GM19324 (cell line): ENCODE measurements around the gene ROCK2.
"Not testable (repeated sequence)": the region's sequence is repeated elsewhere in the genome, so short reads cannot be mapped to it uniquely, and the experiment has no call there.

ENCODE experiments used
- ATAC-seq: cut with Tn5 transposase; IDR thresholded peaks from one replicate; pipeline ENCODE4 v1.9.1; 2021; ENCODE audit warnings: mild to moderate bottlenecking, moderate library complexity; ENCODE audit not compliant: unreplicated experiment, low FRiP score

ROCK2 gene

DNA sequence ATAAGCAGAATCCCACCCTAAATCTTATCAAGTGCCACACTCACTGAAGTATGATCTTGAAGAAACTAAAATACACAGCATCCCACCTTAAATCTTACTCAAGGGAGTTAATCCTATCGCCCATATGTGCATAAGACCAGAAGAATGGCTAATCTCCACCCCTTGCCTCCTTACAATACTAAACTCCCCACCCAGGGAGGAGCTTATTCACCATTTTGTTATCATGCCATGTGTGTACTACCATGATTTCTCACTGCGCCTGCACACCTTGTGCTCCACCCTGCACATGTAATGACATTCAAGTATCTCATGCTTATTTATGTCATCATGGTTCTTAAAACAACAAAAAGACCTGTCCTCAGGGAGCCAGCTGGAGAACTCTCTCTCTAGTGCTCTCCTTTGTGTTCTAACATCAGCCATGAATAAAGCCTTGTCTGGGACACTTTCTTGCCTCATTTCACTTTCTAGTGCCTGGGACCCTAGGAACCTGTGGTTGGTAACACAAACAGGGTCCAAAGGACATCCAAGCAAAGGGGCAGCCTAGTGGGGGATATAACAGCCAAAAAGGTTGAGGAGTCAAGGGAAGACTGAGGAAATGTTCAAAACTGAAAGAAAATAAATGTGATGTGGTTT, 101.8 kb downstream of the ROCK2 start:
- no peak for ATAC-seq

DNA sequence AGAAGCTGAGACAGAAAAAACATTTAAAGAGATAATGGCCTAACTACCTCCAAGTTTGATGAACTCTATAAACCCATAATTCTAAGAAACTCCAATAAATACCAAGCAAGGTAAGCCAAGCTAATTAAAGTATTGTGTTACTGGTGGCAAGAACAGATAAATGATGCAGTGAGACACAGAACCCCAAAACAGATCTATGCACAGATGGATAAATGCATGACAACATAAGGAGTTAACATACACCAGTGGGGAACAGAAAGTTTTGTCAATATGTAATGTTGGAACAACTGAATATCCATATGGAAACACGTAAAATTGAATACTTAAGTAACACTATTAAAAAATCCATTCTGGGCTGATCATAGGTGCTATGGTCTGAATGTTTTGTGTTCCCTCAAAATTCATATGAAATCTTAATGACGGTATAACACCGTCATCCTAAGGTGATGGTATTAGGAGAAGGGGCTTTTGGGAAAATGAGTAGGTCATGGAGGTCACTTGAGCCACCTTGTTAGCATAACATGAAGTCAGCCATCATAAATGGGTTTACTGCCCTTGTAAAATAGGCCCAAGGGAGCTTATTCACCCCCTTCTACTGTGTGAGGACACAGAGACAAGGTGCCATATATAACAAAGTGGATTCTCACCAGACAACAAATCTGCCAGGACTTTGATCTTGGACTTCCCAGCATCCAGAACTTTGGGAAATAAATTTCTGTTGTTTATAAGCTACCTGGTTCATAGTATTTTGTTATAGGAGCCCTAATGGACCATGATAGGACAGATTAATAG, 102.8 kb downstream of the ROCK2 start:
- no peak for ATAC-seq

DNA sequence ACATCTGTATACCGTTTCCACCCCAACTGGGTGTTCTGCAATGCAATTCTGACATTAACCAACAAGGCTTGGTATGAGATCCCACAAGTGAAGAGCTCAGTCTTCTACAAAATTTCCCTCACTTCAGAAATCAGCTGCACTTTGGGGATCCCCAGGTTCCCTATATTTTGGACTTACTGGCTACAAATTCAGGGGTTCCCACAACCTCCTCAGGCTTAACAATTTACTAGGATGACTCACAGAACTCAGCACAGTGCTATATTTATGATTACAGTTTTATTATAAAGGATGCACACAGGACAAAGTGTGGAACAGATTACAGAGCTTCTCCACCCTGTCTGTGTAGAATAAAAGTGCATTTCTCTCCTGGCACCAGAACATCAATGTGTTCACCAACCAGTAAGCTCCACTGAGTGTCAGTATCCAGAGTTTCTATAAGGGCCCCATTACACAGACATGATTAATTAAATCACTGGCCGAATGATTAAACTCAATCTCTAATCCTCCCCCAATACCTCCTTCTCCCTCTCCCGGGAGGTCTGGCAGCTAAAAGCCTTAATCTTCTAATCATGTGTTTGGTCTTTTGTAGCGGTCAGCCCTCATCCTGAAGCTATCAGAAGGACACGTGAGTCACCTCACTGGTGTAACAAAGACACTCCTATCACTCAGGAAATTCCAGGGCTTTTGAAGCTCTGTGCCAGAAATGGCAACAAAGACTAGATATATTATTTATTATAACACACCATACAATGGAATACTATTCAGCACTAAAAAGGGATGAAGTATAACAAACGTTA, 104.6 kb downstream of the ROCK2 start:
- no peak for ATAC-seq

DNA sequence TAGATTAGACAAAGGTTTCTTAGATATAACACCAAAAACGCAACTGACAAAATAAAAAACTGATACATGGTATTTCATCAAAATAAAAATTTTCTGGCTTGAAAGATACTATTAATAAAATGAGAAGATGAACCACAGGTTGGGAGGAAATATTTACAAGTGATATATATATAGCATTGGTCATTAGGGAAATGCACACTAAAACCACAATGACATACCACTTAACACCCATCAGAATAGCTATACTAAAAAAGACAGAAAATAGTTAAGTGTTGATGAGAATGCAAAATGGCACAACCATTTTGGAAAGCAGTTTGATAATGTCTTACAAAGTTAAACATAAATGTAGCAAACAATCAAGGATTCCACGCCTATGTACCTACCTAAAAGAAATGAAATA, 105.3 kb downstream of the ROCK2 start:
- no peak for ATAC-seq

GRCh38 chr2:11237122-11237521, 107.3 kb downstream of the ROCK2 start:
- ATAC-seq: no peak

- ATAC-seq: no peak
These were observed 108.1 kb downstream of the ROCK2 start for GRCh38 chr2:11236335-11236734.

DNA sequence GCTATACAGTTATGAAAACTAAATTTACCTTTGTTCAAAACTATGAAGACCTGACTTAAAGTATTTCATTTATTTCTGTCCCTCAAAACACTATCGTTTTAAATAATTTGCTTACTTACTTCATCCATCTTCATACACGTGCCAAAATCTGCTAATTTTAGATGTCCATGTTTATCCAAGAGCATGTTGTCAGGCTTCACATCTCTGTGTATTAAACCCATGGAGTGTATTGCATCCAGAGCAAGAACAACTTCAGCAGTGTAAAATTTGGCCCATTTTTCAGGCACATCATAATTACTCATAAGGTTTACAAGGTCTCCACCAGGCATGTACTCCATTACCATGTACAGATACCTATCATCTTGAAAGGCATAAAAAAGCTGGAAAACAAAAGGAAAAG, 108.9 kb downstream of the ROCK2 start:
- ATAC-seq: no peak

DNA sequence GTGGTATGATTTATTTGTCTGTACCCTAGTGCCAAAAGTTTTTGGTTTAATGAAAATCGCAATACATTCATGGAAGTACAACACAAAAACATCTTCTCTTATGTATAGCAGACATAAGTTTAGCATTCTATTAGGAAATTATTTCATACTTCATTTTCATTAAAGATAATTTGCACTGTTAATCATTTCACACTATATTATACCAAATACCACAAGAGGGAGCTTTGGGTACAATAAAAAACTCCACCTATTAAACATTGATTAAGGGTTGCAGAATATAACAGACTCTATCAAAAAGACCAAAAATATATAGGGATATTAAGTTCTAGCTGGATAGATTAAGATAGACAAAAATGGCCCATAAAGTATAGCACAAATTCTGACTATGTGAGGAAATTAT, 110.1 kb downstream of the ROCK2 start:
- ATAC-seq: no peak

DNA sequence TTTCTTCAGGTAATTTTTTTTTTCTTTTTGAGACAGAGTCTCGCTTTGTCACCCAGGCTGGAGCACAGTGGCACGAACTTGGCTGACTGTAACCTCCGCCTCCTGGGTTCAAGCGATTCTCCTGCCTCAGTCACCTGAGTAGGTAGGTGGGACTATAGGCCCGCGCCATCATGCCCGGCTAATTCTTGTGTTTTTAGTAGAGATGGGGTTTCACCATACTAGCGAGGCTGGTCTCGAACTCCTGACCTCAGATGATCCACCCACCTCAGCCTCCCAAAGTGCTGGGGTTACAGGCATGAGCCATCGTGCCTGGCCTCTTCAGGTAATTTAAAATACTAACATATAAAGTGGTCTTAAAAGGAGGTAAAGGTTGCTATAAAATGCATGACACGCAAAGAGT, 113.2 kb downstream of the ROCK2 start:
- not testable (repeated sequence) for ATAC-seq

DNA sequence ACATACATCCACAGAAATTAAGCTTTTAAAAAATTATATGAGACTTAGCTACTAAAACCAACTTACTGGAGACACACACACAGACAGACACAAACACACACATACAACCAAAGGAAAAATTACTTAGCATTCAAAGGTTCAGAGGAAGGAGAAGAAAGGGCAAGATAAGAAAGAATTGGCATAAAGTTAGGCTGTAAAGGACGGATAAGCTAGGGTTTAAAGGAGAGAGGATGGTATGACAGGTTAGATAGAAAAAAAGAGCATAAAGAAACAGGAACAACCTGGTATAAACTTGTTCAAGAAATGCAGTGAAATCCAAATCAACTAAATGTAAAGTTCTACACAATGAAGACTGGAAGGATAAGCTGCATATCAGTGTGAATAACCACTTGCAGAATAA, 115.7 kb downstream of the ROCK2 start:
- no peak for ATAC-seq

DNA sequence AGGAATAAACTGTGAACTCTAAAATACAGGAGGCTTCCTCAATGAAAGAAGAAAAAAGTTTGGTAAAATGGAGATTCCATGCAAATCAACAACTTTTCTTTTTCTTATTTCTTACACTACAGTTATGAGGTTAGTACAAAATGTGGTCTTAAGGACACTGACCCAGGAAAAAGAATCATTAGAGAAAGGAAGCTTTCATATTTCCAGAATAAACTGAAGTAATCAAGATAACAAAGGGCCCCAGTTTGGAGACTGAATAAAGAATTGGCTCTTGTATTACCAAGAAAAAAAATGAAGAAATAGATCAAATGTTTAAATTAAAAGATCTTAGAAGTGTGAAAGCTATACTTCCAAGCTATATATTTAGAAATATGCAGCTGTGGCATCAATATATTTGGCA, 116.8 kb downstream of the ROCK2 start:
- ATAC-seq: no peak

- no peak for ATAC-seq
These were observed 119.5 kb downstream of the ROCK2 start for GRCh38 chr2:11224887-11225286.

DNA sequence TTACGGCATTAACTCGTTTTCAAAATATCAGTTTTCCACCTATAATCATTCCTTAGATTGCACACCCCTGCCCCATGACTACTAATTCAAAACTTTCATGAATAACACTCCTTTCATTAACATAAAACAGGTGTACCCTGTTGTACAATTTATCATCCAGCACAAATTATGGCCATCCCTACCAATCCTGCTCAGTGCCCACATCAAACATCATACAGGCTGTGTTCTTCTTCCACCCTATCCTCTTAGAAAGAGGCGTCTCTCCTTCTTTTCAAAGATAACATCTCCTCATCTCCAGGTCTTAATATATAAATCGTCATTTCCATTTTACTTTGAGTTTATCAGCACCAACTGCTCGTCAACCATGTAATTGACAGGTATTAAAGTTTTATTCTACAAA, 121.6 kb downstream of the ROCK2 start:
- no peak for ATAC-seq

GRCh38 chr2:11220445-11220844, 124.0 kb downstream of the ROCK2 start:
- no peak for ATAC-seq

- no peak for ATAC-seq
These were observed 129.0 kb downstream of the ROCK2 start for GRCh38 chr2:11215407-11215806.

GRCh38 chr2:11214770-11215169, 129.7 kb downstream of the ROCK2 start:
- no peak for ATAC-seq

GRCh38 chr2:11213975-11214374, 130.5 kb downstream of the ROCK2 start:
- ATAC-seq: no peak

- no peak for ATAC-seq
These were observed 131.3 kb downstream of the ROCK2 start for GRCh38 chr2:11213090-11213638.

DNA sequence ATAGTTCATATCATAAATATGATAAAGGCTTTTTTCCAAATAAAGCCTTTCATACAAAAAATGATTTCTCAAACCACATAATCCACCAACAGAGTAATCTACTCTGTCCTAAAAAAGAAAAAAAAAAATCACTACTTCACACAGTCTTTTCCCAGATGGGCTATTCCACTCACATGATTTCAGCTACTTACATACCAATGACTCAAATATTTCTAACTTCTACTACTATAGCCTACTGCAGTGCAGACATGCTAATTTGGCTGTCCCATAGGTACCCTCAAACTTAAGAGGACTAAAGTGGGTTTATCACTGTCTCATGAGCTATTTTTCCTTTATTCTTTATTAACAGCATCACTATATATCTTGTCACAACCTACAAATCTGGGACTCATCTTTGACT, 131.8 kb downstream of the ROCK2 start:
- no peak for ATAC-seq

GRCh38 chr2:11208083-11208482, 136.4 kb downstream of the ROCK2 start:
- no peak for ATAC-seq

DNA sequence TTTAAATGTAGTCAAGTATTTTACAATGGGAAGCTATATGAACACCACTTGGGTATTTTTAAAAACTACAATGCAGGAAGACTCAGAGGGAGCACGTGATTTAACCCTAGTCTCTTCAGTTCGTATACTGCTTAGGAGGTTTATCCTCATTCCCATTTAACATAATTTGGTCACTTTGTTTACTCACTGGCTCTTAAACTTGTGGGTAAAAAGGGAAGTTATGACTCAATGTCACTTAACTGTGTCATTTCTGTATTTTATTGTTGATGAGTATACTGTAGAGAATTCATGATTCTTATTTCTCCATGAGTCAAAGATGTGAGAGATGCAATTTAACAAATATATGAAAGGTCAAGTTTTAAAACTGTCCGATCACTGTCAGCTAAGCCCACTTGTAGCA, 141.0 kb downstream of the ROCK2 start:
- ATAC-seq: no peak
